HL-60/S4 (cell line): ENCODE results near the gene RAD51B.

Source experiments
- in situ Hi-C: fragments of 300-500 bp; cut with MboI; formaldehyde crosslinking; loops from 2 replicates; pipeline ENCODE4 v1.14.3; 2022; ENCODE audit warnings: low sequenced_read_pairs

RAD51B gene

GRCh38 chr14:68739701-68740100 lies 920.1 kb downstream of the RAD51B start:
- in situ Hi-C loops, result no loop called here

GRCh38 chr14:68740788-68741476 lies 921.4 kb downstream of the RAD51B start:
- in situ Hi-C loops, result no loop called here

- in situ Hi-C loops, result no loop called here
These were observed 921.9 kb downstream of the RAD51B start for GRCh38 chr14:68741477-68741791.

GRCh38 chr14:68741839-68742470 lies 922.4 kb downstream of the RAD51B start:
- in situ Hi-C loops, result no loop called here

- in situ Hi-C loops, result no loop called here
These were observed 925.0 kb downstream of the RAD51B start for GRCh38 chr14:68744613-68745012.

- in situ Hi-C loops, result no loop called here
These were observed 927.8 kb downstream of the RAD51B start for GRCh38 chr14:68747393-68747792.

GRCh38 chr14:68748260-68748659 lies 928.7 kb downstream of the RAD51B start:
- in situ Hi-C loops, result no loop called here

- in situ Hi-C loops, result no loop called here
These were observed 929.1 kb downstream of the RAD51B start for GRCh38 chr14:68748691-68749090.

- in situ Hi-C loops, result no loop called here
These were observed 930.2 kb downstream of the RAD51B start for GRCh38 chr14:68749487-68750475.

- in situ Hi-C loops, result no loop called here
These were observed 932.9 kb downstream of the RAD51B start for GRCh38 chr14:68752271-68753006.

- in situ Hi-C loops, result no loop called here
These were observed 934.1 kb downstream of the RAD51B start for GRCh38 chr14:68753690-68754089.

GRCh38 chr14:68755016-68755353 lies 935.4 kb downstream of the RAD51B start:
- in situ Hi-C loops, result no loop called here

GRCh38 chr14:68756000-68756481 lies 936.5 kb downstream of the RAD51B start:
- in situ Hi-C loops, result no loop called here

- in situ Hi-C loops, result no loop called here
These were observed 937.2 kb downstream of the RAD51B start for GRCh38 chr14:68756734-68757133.

GRCh38 chr14:68757618-68758081 lies 938.1 kb downstream of the RAD51B start:
- in situ Hi-C loops, result no loop called here

- in situ Hi-C loops, result no loop called here
These were observed 938.7 kb downstream of the RAD51B start for GRCh38 chr14:68758301-68758700.

- in situ Hi-C loops, result no loop called here
These were observed 939.5 kb downstream of the RAD51B start for GRCh38 chr14:68759017-68759560.

GRCh38 chr14:68759937-68760336 lies 940.4 kb downstream of the RAD51B start:
- in situ Hi-C loops, result no loop called here

- in situ Hi-C loops, result no loop called here
These were observed 941.2 kb downstream of the RAD51B start for GRCh38 chr14:68760761-68761160.

GRCh38 chr14:68761391-68761790 lies 941.8 kb downstream of the RAD51B start:
- in situ Hi-C loops, result no loop called here
